ENCODE results near the gene HOXB3.

Gene HOXB3

DNA sequence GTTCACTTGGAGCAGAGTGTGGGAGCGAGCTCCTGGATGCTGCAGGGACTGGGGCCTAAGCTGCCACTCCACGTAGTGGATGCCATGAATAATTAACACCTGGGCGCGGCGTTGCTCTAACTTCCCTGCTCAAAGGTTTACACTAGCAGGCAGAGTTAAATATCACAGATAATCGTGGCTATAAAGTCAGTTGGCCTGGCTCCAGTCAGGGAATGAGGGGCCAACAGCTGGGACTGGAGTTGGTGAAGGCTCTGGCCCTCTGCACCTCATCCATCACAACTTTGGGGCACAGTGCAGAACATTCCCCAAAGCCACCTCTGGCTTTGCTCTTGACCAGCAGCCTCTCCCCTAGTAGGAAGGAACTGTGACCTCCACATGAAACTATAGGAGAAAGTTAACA is 22.8 kb downstream of the HOXB3 start:
- peak; percentile 22 for DNase-seq

DNA sequence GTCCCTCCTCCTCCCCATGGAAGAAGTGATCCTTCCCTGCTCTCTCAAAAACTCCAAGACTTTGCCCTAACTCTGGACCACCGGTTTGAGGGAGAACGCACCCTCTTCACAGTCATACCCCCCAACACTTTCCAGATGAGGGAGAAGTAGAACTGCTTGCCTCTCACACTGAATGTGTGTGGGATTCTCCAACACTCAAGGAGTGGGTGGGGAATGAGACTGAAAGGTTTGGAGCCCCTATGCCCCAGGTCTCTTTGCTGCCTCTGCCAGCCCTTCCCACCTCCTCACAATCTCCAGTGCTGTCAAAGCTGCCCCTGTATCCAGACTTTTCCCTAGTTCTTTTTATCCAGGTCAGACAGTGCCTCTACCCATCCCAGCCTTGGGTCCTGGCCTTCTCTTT is 23.3 kb downstream of the HOXB3 start:
- DNase-seq = no peak

DNA sequence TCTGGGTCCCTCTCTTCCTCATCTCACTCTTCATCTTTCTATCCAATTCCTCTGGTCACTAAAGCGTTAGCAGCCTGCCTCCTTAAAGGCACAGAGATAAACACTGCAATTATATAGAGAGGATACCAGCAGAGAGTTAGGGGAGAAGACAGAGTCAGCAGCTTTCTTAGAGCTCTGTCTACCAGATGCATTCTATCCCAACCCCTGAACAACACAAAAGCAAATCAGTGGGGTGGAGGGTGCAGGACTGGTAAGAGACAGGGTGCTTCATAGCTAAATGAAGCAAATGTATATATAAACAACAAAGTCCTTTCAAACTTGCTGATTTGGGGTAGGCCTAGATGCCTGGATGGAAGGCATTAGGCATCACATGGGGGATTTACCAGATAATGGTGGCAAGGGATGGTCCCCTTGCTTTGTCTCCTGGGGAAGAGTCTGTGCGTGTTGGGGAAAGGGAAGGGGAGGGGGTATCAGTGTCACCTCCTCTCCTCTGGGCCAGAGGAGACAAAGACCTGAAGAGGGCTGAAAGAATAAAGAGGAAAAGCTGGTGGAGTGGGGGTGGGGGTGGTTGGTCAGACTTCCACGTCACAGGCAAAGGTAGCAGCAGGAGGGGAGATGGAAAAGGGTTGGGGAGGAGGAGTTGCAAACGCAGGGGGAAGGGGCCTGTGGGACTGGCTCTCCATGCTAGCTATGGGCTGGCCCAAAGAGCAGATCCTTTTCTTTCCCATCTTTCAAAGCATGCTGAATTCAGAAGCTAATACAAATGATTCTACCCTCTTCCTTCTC is 23.9 kb downstream of the HOXB3 start:
- DNase-seq = no peak

DNA sequence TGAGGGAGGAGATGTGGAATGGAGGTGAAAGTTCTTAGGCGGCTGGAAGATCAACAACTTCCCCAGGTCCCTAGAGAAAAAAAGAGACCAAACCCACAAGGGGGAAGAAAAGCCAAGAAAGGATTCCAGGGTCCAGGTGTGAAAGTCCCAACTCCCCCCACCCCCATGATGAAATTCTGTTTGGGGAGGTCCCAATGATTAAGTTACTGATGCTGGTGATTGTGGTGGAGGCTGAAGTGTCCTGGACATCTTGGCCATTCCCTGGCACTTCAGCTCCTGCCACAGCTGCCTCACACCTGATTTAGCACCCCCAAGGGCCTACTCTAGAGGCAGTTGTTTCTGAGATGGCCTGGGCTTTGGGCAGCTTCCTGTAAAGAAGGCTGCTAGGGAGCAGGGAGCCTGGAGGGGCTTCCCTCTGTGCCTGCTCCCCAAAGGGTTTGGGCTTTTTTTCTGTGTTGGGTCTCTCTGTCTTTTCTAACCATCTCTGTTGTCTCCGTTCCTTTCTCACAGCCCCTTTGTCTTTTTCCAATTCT is 25.0 kb downstream of the HOXB3 start:
- no peak for DNase-seq

DNA sequence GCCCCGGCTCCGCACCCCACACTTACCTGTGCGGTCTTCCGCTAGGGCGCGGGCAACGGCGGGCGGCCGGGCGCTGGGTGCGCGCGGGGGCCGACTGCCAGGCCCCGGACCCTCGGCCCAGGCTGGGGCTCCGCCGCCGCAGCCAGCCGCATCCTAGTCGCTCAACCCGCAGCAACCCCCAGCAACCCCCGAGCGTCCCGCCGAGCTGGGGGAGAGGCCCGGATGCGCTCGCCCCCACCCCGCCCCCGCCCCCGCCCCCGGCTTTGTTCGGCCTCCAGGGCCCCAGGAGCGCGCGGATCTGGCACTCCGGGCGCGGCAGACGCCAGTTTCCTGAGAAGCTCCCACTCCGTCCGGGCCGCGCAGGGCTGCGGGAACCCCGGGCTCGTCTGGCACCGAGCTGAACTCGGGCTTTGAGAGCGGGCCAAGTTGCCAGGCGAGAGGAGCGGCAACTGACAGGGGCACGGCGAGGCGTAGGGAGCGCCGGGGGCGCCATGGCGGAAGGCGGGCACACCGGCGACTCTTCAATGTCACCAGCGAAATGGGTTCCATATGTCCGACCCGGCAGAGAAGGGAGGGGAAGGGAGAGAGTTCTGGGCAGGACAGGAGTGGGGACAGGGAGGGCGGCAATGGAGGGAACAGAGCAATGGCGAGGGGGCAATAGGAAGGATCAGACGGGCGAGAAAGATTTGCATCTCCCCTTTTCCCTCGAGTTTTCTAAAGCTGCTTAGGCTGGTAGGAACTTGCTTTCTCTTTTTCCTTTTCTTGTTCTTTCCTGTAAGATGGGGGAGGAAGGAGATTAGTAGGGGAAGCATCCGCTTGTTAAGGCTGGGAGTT is 25.6 kb downstream of the HOXB3 start:
- DNase-seq = no peak

DNA sequence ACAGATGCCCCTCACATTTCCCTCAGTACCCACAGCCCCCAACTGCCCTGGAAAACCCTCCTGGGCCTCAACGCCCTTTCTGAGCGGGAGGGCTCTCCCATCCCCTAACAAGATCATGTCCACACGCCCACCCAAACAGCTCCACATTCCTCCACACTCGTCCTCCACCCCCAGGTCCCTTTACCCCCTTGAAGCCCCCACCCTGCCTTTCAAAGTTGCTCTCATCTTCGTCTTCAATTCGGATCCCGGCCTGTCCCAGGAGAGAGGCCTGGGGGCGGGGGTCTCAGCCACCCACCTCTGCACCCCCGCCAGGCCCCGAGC is 26.2 kb downstream of the HOXB3 start:
- no peak for DNase-seq

DNA sequence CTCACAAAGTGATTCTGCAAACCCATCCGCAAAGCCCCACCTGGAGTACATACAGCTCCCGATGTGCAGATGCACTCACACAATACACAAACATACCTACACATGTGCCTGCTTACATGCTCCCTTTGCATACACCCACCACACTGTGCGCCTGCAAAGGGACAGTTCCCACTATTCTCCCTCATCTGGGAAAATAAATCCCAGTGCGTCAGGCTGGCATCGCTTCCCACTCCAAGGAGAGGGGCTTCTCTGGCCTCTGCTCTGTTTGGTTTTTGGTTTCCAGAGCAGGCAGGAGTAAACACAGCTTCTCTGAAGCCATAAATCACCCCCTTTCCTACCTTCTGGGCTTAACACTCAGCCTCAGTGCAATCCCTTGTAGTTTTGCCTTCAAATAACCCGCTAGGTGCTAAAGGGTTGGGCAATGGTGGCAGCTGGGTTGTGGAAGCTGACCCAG is 26.6 kb downstream of the HOXB3 start:
- no peak for DNase-seq

DNA sequence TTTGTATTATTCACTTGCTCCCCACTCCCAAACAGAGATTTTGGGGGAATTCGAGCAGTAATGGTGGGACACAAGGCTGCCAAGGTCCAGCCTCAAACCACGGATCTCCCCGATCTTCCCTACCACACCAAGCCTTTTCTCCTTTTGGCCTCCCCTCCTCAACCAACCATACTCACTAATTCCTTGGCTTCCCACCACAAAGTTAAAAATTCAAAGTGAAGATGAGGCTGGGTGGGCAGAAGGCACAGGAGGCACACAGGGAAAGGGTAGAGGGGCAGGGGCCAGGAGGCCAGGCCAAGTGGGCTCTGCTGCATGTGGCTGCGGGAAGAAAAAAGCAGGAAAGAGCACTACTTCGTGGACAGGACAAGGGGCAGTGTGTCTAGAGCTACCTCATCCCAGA is 27.1 kb downstream of the HOXB3 start:
- DNase-seq = no peak

DNA sequence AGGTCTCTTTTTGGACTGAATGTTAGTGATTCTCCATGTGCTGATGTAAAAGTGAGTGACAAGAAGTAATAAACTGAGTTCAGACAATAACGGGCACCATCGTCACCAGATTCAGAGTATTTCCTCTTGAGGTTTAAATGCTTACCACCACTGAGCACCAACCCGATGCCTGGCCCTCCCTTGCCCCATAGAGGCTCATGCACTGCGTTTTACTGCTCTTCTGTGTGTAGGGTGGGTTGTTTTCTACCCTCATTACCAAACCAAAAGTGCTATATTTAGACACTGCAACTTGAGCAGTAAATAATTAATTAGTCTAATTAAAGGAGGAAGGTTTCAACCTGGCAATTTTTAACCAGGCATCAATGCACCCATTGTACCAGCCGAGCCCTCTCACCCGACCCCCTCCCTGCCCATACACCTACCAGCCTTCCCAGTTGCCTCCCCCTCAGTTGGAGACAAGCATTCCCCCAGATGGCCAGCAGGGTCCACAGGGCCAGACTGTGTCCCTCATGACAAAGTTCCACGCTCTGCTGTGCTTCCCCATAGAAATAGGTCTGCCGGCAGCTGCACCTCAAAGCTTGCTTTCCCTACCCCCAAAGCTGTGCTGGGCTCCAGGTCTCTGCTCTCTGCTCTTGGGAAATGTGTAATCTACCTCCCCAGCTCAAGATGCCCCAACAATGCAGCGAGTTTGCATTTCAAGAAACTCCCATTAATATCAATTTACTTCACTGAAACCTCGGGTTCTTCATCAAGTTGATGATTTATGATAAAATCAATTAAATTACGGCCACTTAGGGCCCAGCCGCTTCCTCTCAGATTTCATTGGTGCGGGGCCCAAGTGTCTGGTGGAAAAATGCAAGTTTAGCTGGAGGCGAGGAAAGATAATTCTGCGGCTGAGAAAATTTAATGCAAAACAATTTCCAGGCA is 27.9 kb downstream of the HOXB3 start:
- no peak for DNase-seq

DNA sequence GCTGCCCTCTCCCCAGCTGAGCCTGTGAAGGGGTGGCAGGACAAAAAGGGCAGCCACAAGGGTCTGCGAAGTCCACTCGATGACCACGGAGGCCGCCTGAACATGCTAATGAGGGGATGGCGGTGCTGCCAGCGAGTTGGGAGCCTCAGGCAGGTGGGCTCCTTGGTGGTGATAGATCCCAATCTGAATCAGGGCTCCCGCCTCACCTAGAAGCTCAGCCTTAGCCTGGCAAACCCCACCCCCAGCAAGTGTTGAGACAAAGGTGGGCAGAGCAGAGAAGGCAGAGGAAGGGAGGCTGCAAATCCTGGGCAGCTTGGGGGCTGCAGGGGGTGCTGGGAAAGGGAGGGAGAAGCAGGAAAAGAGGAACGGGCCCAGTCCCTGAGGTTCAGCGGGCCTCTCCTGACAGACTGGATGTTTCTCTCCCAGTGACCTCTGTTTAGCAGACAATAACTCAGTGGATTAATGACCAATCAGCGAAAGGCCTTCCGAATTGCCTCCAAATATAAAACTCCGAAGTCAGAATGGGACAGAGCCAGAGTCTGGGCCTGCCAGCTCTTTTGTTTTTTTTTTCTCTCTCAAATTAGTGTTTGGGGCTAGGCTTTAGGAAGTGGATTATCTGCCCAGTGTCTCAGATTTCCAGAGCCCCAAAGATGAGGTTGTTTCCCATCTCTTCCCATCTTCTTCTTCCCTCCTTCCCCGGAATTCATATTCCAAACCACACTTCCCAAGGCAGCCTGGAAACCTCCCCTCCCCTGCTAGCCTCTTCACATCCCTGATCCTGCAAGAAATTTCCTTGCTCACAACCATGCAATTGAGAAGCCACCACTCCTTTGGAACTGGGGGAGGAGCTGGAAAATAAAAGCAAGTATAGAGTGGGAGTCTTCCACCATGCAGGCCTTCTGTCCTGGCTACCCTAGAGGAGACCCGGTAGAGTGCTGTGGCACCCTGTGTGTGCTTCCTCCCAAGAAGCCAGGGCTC is 29.9 kb downstream of the HOXB3 start:
- DNase-seq = no peak

DNA sequence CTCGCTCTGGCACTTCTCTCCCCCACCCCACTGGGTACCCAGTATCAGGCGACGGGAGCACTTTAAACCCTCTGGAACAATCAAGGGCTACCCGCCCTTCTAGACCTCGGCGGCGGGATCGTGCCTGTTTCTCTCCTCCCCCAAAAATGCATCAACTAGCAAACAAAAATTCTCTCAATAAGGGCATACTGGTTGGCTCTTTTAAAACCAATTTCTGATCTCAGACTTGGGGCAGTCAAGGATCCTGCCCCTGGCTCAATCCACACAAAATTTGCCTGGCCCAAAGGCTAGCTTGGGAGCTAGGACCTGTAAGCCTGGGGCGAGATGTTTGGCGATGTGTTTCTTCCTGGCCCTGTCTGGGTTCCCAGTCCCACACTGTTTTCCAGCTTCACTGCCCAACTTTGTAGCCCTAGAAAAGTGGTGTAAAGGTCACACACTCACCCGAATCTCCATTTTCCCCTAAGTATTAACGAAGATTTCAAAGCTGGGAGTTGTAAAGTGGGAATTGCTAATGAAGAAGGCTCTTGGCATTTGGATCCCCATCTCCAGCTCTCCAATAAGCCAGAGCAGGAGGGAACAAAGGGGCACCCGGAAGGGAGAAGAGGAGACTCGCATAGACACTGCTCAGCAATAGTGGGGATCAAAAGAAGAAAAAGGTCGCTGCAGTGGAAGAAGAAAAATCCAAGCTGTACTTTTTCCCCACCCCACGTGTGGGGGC is 30.8 kb downstream of the HOXB3 start:
- DNase-seq = no peak

DNA sequence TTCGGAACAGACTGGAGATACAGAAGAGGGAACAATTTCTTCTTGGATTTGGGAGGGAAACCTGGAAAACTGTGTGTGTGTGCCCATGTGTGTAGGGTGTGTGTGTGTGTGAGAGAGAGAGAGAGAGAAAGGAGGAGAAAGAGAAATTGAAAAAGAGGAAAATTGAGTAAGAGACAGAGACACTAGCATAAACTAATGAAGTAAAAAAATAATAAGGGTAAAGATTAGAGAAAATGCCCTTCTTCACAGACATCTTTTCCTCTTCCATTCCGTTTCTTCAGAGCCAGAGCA is 31.3 kb downstream of the HOXB3 start:
- no peak for DNase-seq

DNA sequence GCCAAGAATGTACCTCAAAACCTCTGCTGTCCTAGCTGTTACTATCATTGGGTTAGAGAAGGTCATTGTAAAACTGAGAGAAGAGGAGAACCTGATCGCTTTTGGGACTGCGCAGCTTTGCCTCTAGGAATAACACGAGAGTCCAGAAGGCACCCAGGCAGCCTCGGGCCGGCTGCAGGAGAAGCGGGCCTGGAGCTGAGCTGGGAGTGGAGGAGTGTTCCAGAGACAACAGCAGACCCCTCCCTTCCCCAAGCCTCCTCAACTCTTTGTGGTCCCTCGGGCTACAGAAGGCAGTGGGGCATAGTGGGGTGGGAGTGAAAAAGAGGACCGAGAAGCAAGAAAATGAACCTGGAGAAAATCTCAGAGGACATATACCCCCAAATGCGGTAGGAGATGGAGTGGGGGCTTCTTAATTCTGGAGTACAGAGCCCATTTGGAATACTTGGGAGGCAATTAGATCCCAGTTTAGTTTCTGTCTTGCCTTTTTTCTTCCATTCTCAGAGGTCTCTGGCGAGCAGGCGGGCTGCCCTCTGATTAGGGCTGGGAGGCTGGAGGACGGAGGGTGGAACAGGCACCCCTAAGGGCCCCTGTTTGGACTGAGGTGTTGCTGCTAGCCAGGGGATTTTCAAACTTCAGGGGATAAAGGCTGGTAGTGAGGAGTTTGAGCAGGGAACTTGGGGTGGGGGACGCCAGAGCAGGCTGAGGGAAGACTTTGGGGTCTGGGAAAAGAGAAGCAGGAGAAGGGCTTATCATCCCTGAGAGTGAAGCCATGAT is 31.8 kb downstream of the HOXB3 start:
- no peak for DNase-seq

DNA sequence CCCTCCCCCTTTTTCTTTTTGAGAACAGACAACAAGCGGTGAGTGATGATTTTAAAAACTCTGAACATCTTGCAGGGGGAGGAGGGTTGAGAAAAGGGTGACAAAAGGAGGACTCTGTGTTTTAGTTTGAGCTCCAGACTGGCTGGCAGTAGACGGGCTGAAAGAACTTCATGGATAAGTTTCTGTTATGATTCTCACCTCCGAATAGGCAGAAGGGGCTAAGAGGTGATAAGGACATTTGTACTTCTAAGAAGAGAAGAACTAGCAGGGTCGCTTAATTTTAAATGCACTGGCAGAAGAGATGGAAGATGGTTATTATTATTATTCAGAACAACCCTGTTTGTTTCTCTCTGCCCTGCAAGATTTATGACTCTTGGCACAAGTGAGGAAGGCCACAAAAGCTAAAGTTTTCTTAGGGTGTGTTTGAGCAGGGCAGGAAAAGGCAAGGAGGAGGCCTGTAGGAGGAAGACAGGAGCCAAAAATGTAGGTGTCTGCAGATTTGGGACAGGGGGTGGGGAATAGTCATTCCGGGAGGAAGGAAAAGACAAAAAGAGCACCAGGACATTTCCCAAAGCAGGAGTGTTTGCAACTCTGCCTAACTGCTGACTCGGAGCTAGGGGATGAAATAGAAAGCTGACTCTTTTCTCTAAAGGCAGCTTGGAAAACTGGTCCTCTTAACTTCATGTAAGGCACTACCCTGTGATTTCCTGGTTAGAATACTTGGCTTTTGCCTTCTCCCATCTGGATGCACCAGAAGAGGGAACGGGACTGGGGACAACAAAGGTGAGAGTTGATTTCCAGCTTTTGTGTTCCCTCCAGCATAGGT is 33.3 kb downstream of the HOXB3 start:
- DNase-seq = no peak

DNA sequence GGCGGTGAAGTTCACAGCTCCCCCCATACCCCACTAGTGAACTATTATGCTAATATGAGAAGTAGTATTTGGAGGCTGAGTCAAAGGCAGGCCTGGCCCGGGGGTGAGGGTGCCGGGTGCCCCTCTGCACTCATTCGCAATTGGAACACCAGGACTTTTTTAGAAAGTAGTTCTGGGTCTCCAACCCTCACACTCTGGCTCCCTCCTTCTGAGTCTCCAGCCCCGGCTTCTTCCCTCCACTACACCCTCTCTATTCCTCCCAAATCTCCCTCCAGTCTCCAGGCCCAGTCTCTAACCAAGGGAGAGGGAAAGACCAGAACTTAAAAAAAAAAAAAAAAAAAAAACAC is 33.8 kb downstream of the HOXB3 start:
- no peak for DNase-seq

DNA sequence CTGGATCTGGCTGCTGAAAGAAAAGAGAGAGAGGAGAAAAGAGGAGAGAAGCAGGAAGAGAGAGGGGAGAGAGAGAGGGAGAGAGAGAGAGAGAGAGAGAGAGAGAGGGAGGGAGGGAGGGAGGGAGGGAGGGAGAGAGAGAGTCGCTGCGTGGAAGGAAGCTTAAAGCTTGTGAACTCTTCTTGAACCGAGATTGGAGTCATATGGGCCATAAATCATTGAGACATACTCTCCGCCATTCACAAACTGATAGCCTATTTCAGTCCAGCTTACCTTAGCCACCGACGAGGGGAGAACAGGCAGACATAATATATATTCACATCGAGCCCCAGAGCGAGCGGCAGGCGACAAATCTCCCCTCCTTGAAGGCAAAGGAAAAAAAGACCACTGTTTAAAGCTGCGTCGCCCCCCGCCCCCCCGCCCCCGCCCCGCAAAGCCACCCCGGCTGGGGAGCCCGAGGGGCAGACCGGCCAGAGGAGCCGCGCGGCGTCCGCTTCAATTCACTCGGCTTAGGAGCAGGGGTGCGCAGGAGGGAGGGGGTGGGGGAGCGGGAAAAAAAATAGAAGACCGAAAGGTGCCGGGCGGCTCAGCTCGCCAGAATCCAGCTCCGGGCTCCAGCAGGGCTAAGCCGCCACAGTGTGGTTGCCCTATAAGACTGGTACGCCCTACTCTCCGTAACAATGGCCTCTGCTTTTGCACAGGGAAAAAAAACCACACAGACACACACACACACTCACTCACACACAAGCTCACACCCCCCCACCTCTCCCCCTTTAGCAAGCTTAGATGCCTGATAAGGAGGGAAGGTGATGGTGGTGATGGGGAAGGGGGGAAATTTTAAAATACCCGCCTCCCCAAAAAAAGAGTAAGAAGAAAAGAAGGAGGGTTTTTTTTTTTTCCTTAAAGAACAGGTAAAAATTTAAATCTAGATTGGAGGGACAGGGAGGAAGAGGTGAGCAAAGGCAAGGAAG is 34.5 kb downstream of the HOXB3 start:
- DNase-seq = peak; percentile 54

DNA sequence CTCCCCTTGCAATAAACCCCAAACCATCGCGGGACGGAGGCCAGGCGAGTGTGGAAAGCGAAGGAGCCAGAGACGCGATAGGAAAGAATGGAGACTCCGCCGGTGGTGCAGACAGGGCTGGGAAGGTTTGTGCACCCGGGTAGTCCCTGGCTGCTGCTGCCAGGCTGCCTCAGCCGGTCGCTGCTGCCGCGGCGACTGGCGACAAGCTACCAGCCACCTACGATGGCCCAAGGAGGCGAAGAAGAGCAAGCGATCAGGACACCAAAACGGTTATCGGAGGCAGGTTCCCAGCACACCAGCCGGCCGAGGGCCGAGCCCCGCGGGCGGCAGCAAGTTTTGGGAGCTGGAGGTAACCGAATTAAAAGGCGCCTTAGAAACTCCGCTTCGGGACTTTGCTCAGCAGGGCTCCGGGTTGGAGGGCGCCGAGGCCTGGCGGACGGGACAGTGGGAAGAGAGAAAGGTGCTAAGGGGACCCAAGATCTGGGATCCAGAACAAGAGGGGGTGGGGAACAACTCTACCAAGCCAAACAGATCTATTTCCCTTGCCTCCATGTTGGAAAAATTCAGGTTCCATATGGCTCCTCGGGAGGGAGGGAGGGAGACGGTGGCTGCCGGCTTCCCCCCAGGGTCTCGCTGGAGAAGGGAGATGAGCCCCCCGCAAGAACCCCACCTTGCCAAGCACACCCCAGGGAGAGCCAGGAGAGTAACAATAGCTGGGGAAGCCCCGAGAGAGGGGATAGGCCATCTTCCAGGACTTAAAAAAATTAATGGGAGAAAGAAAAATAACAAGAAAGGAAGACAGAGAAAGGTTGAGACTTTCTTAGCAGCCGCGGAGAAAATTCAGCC is 35.4 kb downstream of the HOXB3 start:
- DNase-seq = no peak

DNA sequence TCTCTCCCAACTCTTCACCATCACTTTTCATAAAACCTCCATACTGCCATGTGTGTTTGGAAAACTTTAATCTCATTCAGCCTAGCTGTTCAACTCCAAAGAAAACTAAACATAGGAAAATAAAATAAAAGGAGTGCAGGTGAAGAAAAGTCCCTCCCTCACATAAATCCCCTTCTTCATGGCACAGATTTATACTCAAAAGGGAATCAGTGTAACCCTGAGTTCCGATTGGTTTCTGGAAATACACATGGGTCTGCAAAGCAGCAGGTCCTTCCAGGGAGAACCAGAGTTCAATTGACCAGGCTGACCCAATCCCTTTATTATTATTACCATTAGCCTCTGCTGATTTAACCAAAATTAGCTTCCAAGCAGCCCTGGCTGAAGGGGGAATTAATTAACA is 36.2 kb downstream of the HOXB3 start:
- no peak for DNase-seq
